Mesangial cell (primary cell): Measurements from ENCODE around the gene COL9A2. TPM values are rescaled to one million over a fixed set of nuclear protein-coding genes. Genes with fewer than 3 reads are reported as not detected.

ENCODE experiments used
- total RNA-seq: library from RNA; depleted of rRNA; stranded (reverse); fragments of >200 nt; gene quantifications from 2 replicates; pipeline ENCODE4 v1.2.3, GENCODE V29; 2015

COL9A2 gene
- 5.1 and 10.6 TPM in 2 replicates for total RNA-seq

DNA sequence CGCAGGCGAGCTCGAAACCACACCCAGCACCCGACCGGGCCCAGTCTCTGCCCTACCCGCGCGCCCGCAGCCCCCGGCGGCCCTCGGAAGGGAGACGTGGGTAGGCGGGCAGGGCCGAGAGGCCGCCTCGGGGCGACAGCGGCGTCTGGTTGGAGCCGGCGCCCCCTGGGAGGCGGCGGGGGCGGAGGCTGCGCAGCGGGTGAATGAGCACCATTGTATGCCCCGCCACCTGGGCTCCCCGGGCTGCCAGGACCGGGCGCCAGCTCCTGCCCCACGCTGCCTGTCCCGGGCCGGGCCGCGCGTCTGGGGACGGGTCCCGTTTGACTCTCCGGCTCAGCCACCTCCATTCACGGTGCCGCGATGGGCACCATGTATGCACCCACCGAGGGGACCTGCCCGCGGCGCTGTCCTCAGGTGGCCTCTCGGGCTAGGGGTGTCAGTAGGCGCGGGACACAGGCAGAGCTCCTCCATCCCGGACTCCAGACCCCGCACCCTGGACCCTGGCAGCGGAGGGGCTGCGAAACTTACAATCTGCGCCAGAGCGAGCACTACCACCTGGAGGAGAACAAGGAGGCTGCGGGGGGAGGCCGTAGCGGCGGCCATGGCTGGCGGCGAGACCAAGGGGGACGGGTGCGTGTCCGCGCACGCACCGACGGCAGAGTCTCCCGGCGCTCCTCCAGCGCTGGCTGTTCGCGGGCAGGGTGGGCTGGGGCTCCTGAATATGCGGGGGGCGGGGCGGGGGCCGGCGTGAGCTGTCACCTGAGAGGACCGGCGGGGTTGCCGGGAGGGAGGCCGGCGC, at the start of gene COL9A2:
TSS of gene COL9A2 (minus strand) at position 692 of the 799 bp plus-strand sequence. CDS start at position 603, 89 bp downstream.

DNA sequence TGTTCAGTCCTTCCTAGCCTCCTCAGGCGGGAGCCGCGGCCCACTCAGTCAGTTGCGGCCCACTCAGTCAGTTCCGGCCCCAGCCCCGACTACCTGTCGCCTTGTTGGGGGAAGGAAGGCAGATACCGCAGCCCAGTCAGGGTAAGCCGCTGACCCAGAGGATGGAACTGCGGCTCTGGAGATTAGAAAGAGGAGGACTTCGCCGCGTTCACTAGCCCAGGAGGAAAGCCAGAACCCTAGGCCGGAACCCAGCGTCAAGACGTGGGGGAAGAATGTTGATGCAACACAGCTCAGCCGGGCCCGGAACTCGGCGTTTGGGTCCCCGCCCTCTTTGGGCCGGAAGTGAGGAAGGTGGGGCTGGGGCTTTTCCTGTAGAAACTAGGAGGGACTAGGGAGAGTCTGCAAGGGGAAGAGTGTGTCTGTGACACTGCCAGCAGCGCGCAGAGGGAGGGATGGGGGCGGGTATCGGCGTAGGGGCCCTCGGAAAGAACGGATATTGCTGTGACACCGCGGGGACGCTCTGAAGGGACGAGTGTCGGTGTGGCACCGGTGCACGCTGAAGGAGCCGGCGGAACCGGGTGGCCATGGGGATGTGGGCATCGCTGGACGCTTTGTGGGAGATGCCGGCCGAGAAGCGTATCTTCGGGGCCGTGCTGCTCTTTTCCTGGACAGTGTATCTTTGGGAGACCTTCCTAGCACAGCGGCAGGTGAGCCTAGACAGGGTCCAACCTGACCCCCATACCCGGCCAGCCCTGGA, 59.2 kb downstream of the COL9A2 start, which contains the start of gene ZMPSTE24:
TSS of gene ZMPSTE24 (plus strand) at position 549 of the 757 bp plus-strand sequence. CDS start at position 585, 36 bp downstream.

Other genes with a start within 250 kb of the COL9A2 start
- gene PPT1, start 220.0 kb downstream of the COL9A2 start, total RNA-seq, result 64.0 and 71.1 TPM in 2 replicates
- gene RLF, start 155.9 kb downstream of the COL9A2 start, total RNA-seq, result 5.2 and 6.8 TPM in 2 replicates
- gene TMCO2, start 69.3 kb downstream of the COL9A2 start, total RNA-seq, result not detected in 2 replicates
- gene ZMPSTE24, start 59.0 kb downstream of the COL9A2 start, total RNA-seq, result 20.8 and 28.5 TPM in 2 replicates
- gene SMAP2, start 56.4 kb upstream of the COL9A2 start, total RNA-seq, result 6.7 and 9.3 TPM in 2 replicates
- 1.8 and 2.6 TPM in 2 replicates for gene ZFP69B, start 133.2 kb upstream of the COL9A2 start, total RNA-seq
- 2.2 and 2.3 TPM in 2 replicates for gene ZFP69, start 160.0 kb upstream of the COL9A2 start, total RNA-seq
- gene EXO5, start 191.5 kb upstream of the COL9A2 start, total RNA-seq, result 6.1 and 8.3 TPM in 2 replicates
- gene ZNF684, start 214.4 kb upstream of the COL9A2 start, total RNA-seq, result 1.8 and 4.7 TPM in 2 replicates